ENCODE measurements around the gene CACNB1. TPM values are rescaled to one million over a fixed set of nuclear protein-coding genes. Genes with fewer than 3 reads are reported as not detected.

Gene CACNB1
- total RNA-seq, 1 experiment from 2014 or later: 4.3 TPM

DNA sequence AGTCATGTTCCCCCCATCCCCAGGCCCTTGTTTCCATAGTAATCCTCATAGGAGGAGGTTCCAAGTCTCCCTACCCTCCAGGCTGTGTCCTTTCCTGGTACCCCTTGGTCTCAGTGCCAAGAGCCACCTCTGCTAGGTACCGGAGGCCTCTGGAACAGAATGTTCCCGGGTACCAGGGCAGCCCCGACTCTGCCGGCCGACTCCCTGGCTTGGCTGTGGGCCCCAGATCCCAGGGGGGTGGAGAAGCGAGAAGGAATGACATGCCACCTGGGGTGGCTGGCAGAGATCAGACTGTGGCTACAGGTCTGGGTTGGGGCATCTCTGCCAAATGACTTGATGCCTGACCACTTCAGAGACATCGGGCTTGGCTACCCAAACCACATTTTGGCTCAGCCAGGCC, 24.7 kb upstream of the CACNB1 start:
- BruUV-seq (replicated peaks): no TSS peak
- no peaks in the 10 kb centered on the region for H3K4me1 ChIP-seq (ENCODE audit: insufficient read depth, low read length)
- DNase-seq: no peak
- no peak overlapping the region for H3K27ac ChIP-seq (ENCODE audit: low read length)
- H3K9me3 ChIP-seq (ENCODE audit: low read length): no peaks in the 10 kb centered on the region
- CTCF ChIA-PET: no interaction called here
- no peaks in the 10 kb centered on the region for H3F3A ChIP-seq (ENCODE audit: low read length, unreplicated experiment)
- intact Hi-C loops (cut with micrococcal nuclease): no loop called here
- TF ChIP-seq EZH2phosphoT487 (IDR thresholded peaks at IDR 0.05; ENCODE audit: borderline replicate concordance, low read length): no peak
- TF ChIP-seq EZH2 (IDR thresholded peaks at IDR 0.05; ENCODE audit: low read length, unreplicated experiment): no peak
- TF ChIP-seq, protein P1, sequence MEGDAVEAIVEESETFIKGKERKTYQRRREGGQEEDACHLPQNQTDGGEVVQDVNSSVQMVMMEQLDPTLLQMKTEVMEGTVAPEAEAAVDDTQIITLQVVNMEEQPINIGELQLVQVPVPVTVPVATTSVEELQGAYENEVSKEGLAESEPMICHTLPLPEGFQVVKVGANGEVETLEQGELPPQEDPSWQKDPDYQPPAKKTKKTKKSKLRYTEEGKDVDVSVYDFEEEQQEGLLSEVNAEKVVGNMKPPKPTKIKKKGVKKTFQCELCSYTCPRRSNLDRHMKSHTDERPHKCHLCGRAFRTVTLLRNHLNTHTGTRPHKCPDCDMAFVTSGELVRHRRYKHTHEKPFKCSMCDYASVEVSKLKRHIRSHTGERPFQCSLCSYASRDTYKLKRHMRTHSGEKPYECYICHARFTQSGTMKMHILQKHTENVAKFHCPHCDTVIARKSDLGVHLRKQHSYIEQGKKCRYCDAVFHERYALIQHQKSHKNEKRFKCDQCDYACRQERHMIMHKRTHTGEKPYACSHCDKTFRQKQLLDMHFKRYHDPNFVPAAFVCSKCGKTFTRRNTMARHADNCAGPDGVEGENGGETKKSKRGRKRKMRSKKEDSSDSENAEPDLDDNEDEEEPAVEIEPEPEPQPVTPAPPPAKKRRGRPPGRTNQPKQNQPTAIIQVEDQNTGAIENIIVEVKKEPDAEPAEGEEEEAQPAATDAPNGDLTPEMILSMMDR (conservative IDR thresholded peaks at IDR 0.05; ENCODE audit: low read depth, low read length): no peak
- H3K27me3 ChIP-seq (ENCODE audit: low read length): no peaks in the 10 kb centered on the region
- H3K9ac ChIP-seq (ENCODE audit: low read length): no peak overlapping the region
- H3K9me2 ChIP-seq (replicated peaks; ENCODE audit: low read length): no peaks in the 10 kb centered on the region
- H3K36me3 ChIP-seq (ENCODE audit: low read depth, low read length): no peaks in the 10 kb centered on the region
- H4K20me1 ChIP-seq (ENCODE audit: low read length): no peaks in the 10 kb centered on the region
- POLR2A ChIA-PET (ENCODE audit: unreplicated experiment): no interaction called here
- no peak for ATAC-seq
- H3K79me2 ChIP-seq (ENCODE audit: low read length): no peaks in the 10 kb centered on the region
- no peak overlapping the region for H3K4me2 ChIP-seq (ENCODE audit: low read length)
- no peak overlapping the region for H2AFZ ChIP-seq (ENCODE audit: low read length)
- no peak overlapping the region for H3K4me3 ChIP-seq (ENCODE audit: low read length)

DNA sequence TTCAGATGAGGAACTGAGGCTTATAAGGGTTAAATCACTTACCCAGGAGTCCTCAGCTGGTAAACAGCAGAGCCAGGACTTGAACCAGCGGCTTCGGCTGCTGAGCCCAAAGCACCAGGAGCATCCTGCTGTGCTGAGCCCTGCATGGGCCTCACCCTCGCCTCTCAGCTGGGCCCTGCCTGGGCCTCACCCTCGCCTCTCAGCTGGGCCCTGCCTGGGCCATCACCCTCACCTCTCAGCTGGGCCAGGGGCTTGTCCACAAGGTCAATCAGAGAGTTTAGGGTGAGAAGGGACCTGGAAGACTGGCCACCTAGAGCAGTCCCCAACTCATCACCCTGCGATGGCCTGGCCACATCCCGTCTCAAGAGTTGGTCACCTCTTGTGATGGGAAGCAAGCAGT, 24.1 kb upstream of the CACNB1 start:
- H3K9me3 ChIP-seq (ENCODE audit: low read length): no peaks in the 10 kb centered on the region
- H3K36me3 ChIP-seq (ENCODE audit: low read depth, low read length): no peaks in the 10 kb centered on the region
- no peaks in the 10 kb centered on the region for H3K9me2 ChIP-seq (replicated peaks; ENCODE audit: low read length)
- no peak overlapping the region for H2AFZ ChIP-seq (ENCODE audit: low read length)
- H3K79me2 ChIP-seq (ENCODE audit: low read length): no peaks in the 10 kb centered on the region
- no peak overlapping the region for H3K27ac ChIP-seq (ENCODE audit: low read length)
- H3F3A ChIP-seq (ENCODE audit: low read length, unreplicated experiment): no peaks in the 10 kb centered on the region
- H4K20me1 ChIP-seq (ENCODE audit: low read length): no peaks in the 10 kb centered on the region
- no peak for ATAC-seq
- no peaks in the 10 kb centered on the region for H3K27me3 ChIP-seq (ENCODE audit: low read length)
- no peak overlapping the region for H3K4me3 ChIP-seq (ENCODE audit: low read length)
- BruUV-seq (replicated peaks): no TSS peak
- no peak overlapping the region for H3K4me2 ChIP-seq (ENCODE audit: low read length)
- no peaks in the 10 kb centered on the region for H3K4me1 ChIP-seq (ENCODE audit: insufficient read depth, low read length)
- H3K9ac ChIP-seq (ENCODE audit: low read length): no peak overlapping the region
- no peak for DNase-seq
- ChIA-PET CTCF (no interaction called here), POLR2A (ENCODE audit: unreplicated experiment) (no interaction called here)
- intact Hi-C loops (cut with micrococcal nuclease): no loop called here
- TF ChIP-seq EZH2 (IDR thresholded peaks at IDR 0.05; ENCODE audit: low read length, unreplicated experiment) (no peak), EZH2phosphoT487 (IDR thresholded peaks at IDR 0.05; ENCODE audit: borderline replicate concordance, low read length) (no peak)
- TF ChIP-seq, protein P1 (conservative IDR thresholded peaks at IDR 0.05; ENCODE audit: low read depth, low read length): no peak

GRCh38 chr17:39219647-39220154, 22.2 kb upstream of the CACNB1 start:
- Histone ChIP-seq H2AFZ (ENCODE audit: low read length) (no peak overlapping the region), H3K4me1 (ENCODE audit: insufficient read depth, low read length) (no peaks in the 10 kb centered on the region), H3K9me2 (replicated peaks; ENCODE audit: low read length) (no peaks in the 10 kb centered on the region), H4K20me1 (ENCODE audit: low read length) (no peaks in the 10 kb centered on the region), H3K9me3 (ENCODE audit: low read length) (no peaks in the 10 kb centered on the region), H3K27me3 (ENCODE audit: low read length) (no peaks in the 10 kb centered on the region), H3K9ac (ENCODE audit: low read length) (no peak overlapping the region), H3K36me3 (ENCODE audit: low read depth, low read length) (no peaks in the 10 kb centered on the region), H3F3A (ENCODE audit: low read length, unreplicated experiment) (no peaks in the 10 kb centered on the region), H3K4me3 (ENCODE audit: low read length) (no peak overlapping the region), H3K4me2 (ENCODE audit: low read length) (no peak overlapping the region), H3K79me2 (ENCODE audit: low read length) (no peaks in the 10 kb centered on the region), H3K27ac (ENCODE audit: low read length) (no peak overlapping the region)
- DNase-seq (no peak), ATAC-seq (no peak)
- BruUV-seq (replicated peaks): no TSS peak
- intact Hi-C loops (cut with micrococcal nuclease): no loop called here
- ChIA-PET POLR2A (ENCODE audit: unreplicated experiment) (no interaction called here), CTCF (no interaction called here)
- TF ChIP-seq EZH2 (IDR thresholded peaks at IDR 0.05; ENCODE audit: low read length, unreplicated experiment): no peak
- TF ChIP-seq EZH2phosphoT487 (IDR thresholded peaks at IDR 0.05; ENCODE audit: borderline replicate concordance, low read length): no peak
- TF ChIP-seq, protein P1 (conservative IDR thresholded peaks at IDR 0.05; ENCODE audit: low read depth, low read length): no peak

All from PC-3 (cell line).